Germinal center (tissue), 1 donor: ENCODE results near the gene LCK.

Experiments
- DNase-seq: peaks from one replicate; pipeline ENCODE4 v3.0.0; 2012; ENCODE audit warnings: mixed read lengths, low spot score

The LCK gene

DNA sequence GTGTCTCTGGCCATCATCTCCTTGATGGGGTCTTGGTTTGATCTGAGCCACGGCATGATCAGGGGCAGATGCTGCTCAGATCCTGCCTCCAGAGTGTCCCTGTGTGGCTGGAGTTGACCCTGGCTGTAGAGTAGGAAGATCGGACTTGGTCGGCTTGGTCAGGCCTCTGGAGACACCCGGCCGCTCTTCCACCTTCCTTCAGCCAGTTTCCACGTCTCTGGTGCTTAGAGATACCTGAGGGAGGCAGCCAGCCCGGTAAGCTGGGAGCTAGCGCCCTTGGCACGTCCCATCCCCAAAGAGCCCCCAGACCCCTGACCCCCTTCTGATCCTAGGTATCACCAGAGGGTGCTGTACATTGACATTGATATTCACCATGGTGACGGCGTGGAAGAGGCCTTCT is 76.1 kb downstream of the LCK start:
- DNase-seq = no peak

DNA sequence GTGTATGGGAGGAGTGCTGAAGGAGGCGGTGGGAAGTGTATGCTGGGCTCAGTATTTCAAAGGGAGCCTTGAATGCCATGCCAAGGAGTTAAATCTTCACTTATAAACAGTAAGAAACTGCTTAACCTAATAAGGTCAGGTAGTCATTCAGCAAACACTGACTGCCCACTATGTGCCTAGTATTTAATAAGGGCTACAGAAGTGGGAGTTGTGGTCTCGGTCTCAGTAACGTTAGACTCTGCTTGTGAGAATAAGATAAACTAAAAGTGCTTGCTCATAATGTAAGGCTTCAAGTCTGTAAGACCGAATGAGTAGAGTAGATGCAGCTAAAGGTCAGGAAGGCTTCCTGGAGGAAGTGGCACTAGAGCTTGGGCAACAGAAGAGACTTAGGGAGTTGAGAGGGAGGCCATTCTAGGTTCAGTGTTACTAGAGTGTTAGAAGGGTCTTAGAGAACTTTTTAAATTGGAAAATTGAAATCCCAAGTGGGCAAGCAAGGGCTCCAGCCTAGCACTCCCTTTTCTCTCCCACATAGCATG is 78.9 kb downstream of the LCK start:
- no peak for DNase-seq

DNA sequence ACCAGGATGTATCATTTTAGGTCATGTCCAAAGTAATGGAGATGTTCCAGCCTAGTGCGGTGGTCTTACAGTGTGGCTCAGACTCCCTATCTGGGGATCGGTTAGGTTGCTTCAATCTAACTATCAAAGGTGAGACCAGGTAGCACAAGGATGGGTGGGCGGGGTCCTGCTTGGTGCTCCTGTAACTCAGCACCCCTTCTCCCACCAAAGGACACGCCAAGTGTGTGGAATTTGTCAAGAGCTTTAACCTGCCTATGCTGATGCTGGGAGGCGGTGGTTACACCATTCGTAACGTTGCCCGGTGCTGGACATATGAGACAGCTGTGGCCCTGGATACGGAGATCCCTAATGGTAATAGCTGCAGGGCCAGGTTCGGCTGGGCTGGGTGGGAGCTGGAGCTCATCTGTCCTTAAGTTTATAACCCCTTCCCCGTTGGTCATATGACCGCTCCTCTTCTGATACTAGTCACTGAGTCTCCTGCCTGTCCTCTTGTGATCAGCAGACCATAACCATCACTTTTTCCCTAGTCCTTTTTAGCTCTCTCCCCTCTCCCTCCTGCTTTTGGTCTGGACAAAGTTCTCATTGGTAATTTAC is 79.6 kb downstream of the LCK start:
- DNase-seq = no peak

DNA sequence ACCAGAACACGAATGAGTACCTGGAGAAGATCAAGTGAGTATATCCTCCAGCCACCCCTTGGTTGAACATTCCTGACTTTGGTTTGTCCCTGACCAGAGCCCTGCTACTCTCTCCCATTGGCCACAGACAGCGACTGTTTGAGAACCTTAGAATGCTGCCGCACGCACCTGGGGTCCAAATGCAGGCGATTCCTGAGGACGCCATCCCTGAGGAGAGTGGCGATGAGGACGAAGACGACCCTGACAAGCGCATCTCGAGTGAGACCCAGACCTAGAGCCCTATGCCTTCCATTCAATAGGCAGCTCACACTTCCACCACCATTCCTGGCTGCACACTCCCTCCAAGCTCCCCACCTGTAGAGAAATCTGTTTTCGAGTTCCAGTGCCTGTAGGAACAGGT is 80.5 kb downstream of the LCK start:
- no peak for DNase-seq

DNA sequence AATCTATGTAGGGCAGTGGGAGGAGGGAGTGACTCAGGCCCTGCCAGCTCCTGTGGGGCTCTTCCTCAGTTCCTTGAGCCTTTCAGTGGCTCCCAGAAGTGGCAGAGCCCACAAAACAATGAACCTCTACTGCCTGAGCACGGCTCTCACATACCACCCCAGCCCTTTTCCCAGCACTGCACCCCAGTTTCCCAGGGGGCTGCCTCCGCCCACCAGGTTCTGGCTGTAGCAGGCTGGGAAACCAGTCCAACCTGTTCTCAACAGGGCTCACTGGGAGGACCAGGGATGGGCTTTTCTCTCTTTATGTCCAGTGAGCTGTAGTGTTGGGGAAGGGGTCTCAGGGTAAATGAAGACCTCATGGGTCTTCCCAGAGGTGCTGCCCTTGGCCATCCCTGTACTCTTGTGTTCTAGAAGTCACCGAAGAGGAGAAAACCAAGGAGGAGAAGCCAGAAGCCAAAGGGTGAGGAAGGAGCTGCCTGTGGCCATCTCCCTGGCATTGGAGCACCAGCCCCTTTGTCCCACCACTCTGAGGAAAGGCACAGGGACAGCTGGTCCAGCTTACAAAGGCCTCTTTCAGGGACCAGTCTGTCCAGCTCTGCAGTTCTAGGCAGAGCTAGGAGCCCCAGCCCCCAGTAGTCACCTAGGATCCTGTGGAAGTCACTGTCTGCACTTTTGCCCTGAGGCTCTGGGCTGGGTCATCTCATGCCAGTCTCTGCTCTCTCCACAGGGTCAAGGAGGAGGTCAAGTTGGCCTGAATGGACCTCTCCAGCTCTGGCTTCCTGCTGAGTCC is 81.4 kb downstream of the LCK start:
- no peak for DNase-seq

DNA sequence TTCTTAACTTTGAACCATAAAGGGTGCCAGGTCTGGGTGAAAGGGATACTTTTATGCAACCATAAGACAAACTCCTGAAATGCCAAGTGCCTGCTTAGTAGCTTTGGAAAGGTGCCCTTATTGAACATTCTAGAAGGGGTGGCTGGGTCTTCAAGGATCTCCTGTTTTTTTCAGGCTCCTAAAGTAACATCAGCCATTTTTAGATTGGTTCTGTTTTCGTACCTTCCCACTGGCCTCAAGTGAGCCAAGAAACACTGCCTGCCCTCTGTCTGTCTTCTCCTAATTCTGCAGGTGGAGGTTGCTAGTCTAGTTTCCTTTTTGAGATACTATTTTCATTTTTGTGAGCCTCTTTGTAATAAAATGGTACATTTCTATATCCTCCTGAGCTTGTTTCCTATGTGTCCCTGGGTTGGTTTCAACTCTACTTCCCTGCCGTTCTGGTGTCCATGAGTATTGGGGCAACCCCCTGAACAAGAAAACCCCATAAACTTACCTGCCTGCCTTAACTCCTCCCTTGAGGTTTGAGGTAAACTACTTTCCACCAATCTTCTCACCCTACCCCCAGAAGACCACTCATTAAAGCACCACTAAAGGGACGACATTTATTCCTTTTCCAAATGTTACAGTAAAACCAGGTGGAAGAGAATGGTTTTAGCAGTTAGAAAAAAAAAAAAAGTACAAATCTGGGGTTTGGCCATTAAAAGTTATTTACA is 82.3 kb downstream of the LCK start:
- DNase-seq = no peak

DNA sequence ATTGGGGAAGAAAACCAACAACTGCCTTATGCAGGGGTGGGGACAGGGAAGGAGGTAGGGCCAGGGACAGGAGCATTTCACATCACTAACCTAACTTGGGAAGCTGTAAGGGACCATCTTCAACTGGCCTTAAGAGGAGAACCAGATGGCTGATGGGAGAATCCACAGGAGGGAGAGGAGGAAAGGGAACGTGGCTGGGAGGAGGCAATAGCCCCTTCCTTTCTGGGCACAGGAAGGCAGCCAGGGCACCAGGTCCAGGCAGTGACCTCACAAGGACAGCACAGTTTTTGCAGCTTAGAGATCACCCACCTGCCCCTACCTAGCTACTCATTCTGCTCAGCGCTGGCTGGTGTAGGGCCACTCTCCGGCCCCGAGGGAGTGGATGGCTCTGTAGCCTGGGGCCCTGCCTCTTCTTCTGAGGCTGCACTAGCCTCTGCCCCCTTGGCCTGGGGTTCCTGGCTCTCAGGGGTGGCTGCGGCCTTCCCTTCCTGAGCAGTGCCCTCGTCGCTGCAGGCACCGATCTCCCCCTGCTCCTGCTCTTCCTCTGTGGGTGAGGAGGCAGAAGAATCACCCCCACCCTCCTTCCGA is 83.3 kb downstream of the LCK start:
- no peak for DNase-seq

DNA sequence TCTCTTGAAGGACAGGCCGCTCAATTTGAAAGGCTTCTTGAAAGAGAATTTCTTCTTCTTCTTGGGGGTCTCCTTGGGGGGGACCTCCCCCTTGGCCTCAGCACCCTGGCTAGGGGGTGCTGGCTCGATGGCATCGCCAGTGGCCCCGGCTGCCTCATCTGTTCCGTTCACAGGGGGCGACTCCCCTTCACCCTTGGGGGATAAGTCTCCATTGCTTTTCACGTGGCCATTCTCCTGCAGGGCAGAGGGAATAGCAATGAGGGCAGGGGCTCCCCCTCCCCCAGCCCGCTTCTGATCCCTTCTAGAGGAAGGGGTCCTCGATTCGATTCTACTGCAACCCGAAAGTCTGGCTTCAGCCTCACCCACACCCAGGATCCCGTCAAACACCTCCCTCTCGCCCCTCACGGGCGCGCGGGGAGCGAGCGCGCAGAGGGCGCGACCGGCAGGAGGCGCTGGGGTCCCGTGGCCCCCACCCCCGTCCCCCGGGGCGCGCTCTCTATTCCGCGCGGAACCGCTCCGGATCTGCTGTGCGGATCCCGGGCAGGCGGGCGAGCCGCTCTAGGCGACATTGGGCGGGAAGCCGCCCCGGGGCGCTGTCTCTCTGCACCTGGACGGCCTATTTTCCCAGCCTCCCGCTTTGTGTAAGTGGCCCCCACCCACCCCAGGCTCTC is 83.9 kb downstream of the LCK start:
- peak; percentile 78 for DNase-seq

DNA sequence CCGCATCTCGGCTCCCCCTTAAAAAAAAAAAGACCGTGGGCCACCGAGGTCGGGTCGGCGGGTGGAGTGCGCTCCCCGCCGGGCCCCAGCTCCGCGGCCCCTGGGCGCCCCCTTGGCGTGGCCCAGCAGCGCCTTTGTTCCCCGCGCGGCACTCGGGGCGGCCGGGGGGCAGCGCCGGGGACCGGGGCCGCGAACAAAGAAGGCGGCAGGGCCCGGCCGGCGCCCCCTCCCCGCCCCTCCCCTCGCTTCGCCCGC is 84.4 kb downstream of the LCK start:
- no peak for DNase-seq
